HG02798 (cell line): Measurements from ENCODE around the gene OR2K2.
"Not testable (repeated sequence)": the region's sequence is repeated elsewhere in the genome, so short reads cannot be mapped to it uniquely, and the experiment has no call there.

ENCODE experiments used
- ATAC-seq: cut with Tn5 transposase; IDR thresholded peaks from one replicate; pipeline ENCODE4 v1.9.1; 2021; ENCODE audit warnings: mild to moderate bottlenecking; ENCODE audit not compliant: unreplicated experiment, poor library complexity

OR2K2 gene

GRCh38 chr9:111330124-111330523, at the start of gene OR2K2:
Gene OR2K2 (minus strand): TSS chr9:111330224. CDS start chr9:111328433, 1,791 bp downstream.
- no peak for ATAC-seq

- no peak for ATAC-seq
Observed at GRCh38 chr9:111375817-111376564, 46.0 kb upstream of the OR2K2 start.

- ATAC-seq: no peak
Observed at GRCh38 chr9:111375062-111375461, 45.0 kb upstream of the OR2K2 start.

GRCh38 chr9:111372297-111372696, 42.3 kb upstream of the OR2K2 start:
- no peak for ATAC-seq

- no peak for ATAC-seq
Observed at GRCh38 chr9:111366978-111367377, 37.0 kb upstream of the OR2K2 start.

- ATAC-seq: no peak
Observed at GRCh38 chr9:111362526-111362925, 32.5 kb upstream of the OR2K2 start.

- ATAC-seq: no peak
Observed at GRCh38 chr9:111360881-111361280, 30.9 kb upstream of the OR2K2 start.

GRCh38 chr9:111356481-111357244, 26.6 kb upstream of the OR2K2 start:
- ATAC-seq: no peak

- ATAC-seq: no peak
Observed at GRCh38 chr9:111352545-111352944, 22.5 kb upstream of the OR2K2 start.

GRCh38 chr9:111350556-111350955, 20.5 kb upstream of the OR2K2 start:
- no peak for ATAC-seq

- no peak for ATAC-seq
Observed at GRCh38 chr9:111349766-111350165, 19.7 kb upstream of the OR2K2 start.

- no peak for ATAC-seq
Observed at GRCh38 chr9:111348821-111349271, 18.8 kb upstream of the OR2K2 start.

GRCh38 chr9:111334318-111334863, 4.4 kb upstream of the OR2K2 start:
- ATAC-seq: not testable (repeated sequence)

- ATAC-seq: no peak
Observed at GRCh38 chr9:111320631-111321030, 9.4 kb downstream of the OR2K2 start.

GRCh38 chr9:111316796-111317195, 13.2 kb downstream of the OR2K2 start:
- no peak for ATAC-seq

- ATAC-seq: no peak
Observed at GRCh38 chr9:111305914-111306313, 24.1 kb downstream of the OR2K2 start.

GRCh38 chr9:111304000-111304399, 26.0 kb downstream of the OR2K2 start:
- ATAC-seq: not testable (repeated sequence)

- ATAC-seq: no peak
Observed at GRCh38 chr9:111301195-111301594, 28.8 kb downstream of the OR2K2 start.

GRCh38 chr9:111300140-111300735, 29.8 kb downstream of the OR2K2 start:
- ATAC-seq: no peak

- not testable (repeated sequence) for ATAC-seq
Observed at GRCh38 chr9:111299599-111299966, 30.4 kb downstream of the OR2K2 start.
